Naive thymus-derived CD4-positive, alpha-beta T cell (primary cell): ENCODE data around the gene CCDC107. TPM values are rescaled to one million over a fixed set of nuclear protein-coding genes. Genes with fewer than 3 reads are reported as not detected.

Experiments
- ATAC-seq: fragments of 150-1000 bp; cut with Tn5 transposase; 2 replicates; pipeline ENCODE4 v1.10.0; 2021; ENCODE audit warnings: mild to moderate bottlenecking, moderate library complexity
- CTCF ChIA-PET: fragments of 350-600 bp; sonication (Branson Sonifier 250); formaldehyde crosslinking; loops from one replicate; lab custom pipeline; 2021; ENCODE audit warnings: antibody characterized with exemption; lab: Charles Lee
- POLR2A ChIA-PET: fragments of 350-600 bp; sonication (Branson Sonifier 250); formaldehyde crosslinking; loops from one replicate; lab custom pipeline; 2021; ENCODE audit warnings: antibody characterized with exemption, inconsistent platforms; lab: Charles Lee
- DNase-seq, 9 donors: peaks; one replicate each; pipeline versions ENCODE4 v3.0.0 to v3.0.0-alpha.2; 2020 to 2022; ENCODE audit warnings: mixed read lengths in 1 of 9
- H3K27ac ChIP-seq: one replicate; pipeline ENCODE4 v1.7.0; 2013; ENCODE audit warnings: mild to moderate bottlenecking, low read depth, low read length, moderate library complexity
- H3K27me3 ChIP-seq, 2 donors: one replicate each; pipeline ENCODE4 v1.7.0; 2013; ENCODE audit warnings: low read length in 2 of 2, mild to moderate bottlenecking in 2 of 2, moderate library complexity in 2 of 2; ENCODE audit not compliant: control insufficient read depth in 2 of 2, insufficient read depth in 2 of 2
- H3K36me3 ChIP-seq, 3 experiments: 1 replicate in 2 of 3; 2 replicates in 1 of 3; pipeline ENCODE4 v1.7.0; 2013; ENCODE audit warnings: low read length in 3 of 3, mild to moderate bottlenecking in 3 of 3, moderate library complexity in 1 of 3; ENCODE audit not compliant: insufficient read depth in 3 of 3, control insufficient read depth in 2 of 3
- H3K4me1 ChIP-seq, 2 donors: one replicate each; pipeline ENCODE4 v1.7.0; 2013; ENCODE audit warnings: low read length in 2 of 2, mild to moderate bottlenecking in 2 of 2, moderate library complexity in 1 of 2; ENCODE audit not compliant: control insufficient read depth in 2 of 2, insufficient read depth in 2 of 2
- H3K4me3 ChIP-seq: 2 replicates; pipeline ENCODE4 v1.7.0; 2013; ENCODE audit warnings: mild to moderate bottlenecking, low read length
- H3K9me3 ChIP-seq, 3 experiments: 1 replicate in 2 of 3; 2 replicates in 1 of 3; pipeline ENCODE4 v1.7.0; 2013; ENCODE audit warnings: low read length in 3 of 3; ENCODE audit not compliant: control insufficient read depth in 2 of 3
- H3K27ac Mint-ChIP-seq, 9 donors: one replicate each; pipeline ENCODE4 v1.8.0; 2020 to 2022; ENCODE audit warnings: mixed read lengths in 9 of 9, mild to moderate bottlenecking in 8 of 9, moderate library complexity in 5 of 9, inconsistent platforms in 2 of 9
- H3K27me3 Mint-ChIP-seq, 5 donors: one replicate each; pipeline ENCODE4 v1.8.0; 2021 to 2022; ENCODE audit warnings: mixed read lengths in 5 of 5, mild to moderate bottlenecking in 1 of 5
- H3K36me3 Mint-ChIP-seq, 5 donors: one replicate each; pipeline ENCODE4 v1.8.0; 2020 to 2022; ENCODE audit warnings: mixed read lengths in 5 of 5, mild to moderate bottlenecking in 3 of 5, inconsistent platforms in 1 of 5
- H3K4me1 Mint-ChIP-seq, 7 donors: one replicate each; pipeline ENCODE4 v1.8.0; 2020 to 2022; ENCODE audit warnings: mixed read lengths in 7 of 7, mild to moderate bottlenecking in 3 of 7, inconsistent platforms in 1 of 7
- H3K4me3 Mint-ChIP-seq, 10 donors: one replicate each; pipeline ENCODE4 v1.8.0; 2020 to 2022; ENCODE audit warnings: mild to moderate bottlenecking in 10 of 10, mixed read lengths in 10 of 10, moderate library complexity in 6 of 10, inconsistent platforms in 2 of 10
- H3K9me3 Mint-ChIP-seq, 11 donors: one replicate each; pipeline ENCODE4 v1.8.0; 2020 to 2022; ENCODE audit warnings: mixed read lengths in 11 of 11, mild to moderate bottlenecking in 4 of 11, inconsistent platforms in 1 of 11, moderate library complexity in 1 of 11
- intact Hi-C, 2 donors: fragments of 100-400 bp; cut with micrococcal nuclease; formaldehyde crosslinking; loops; one replicate each; pipeline ENCODE4 v1.15.1; 2023
- polyA plus RNA-seq, 2 donors: library from polyadenylated mRNA; unstranded; fragments of 300-500 nt; fragmentation: Illumina TruSeq; gene quantifications; one replicate each; pipeline ENCODE4 v1.2.3, GENCODE V29; 2021
- total RNA-seq, 6 experiments: library from RNA in 5 of 6; stranded (reverse) in 5 of 6; gene quantifications; 1 replicate in 5 of 6; 2 replicates in 1 of 6; pipeline ENCODE4 v1.2.3 and lab custom pipeline; 2021 to 2026

The CCDC107 gene
- total and polyA plus RNA-seq, 7 experiments from 2014 or later, result 12.0 to 65.7 (median 17.2) TPM

GRCh38 chr9:35658968-35659220 is 802 bp downstream of the CCDC107 start:
- Mint-ChIP-seq H3K9me3 (peaks cover 0 to 13% (median 0%) of the 10 kb centered on the region in 11 donors), H3K4me3 (peak overlapping the region; percentile 78 to 95 (median 90)), H3K36me3 (peaks cover 0 to 25% (median 16%) of the 10 kb centered on the region in 5 donors), H3K27me3 (peaks cover 0 to 6% (median 0%) of the 10 kb centered on the region in 5 donors), H3K4me1 (peaks cover 52 to 86% (median 81%) of the 10 kb centered on the region in 7 donors), H3K27ac (peak overlapping the region; percentile 88 to 100 (median 98))
- Histone ChIP-seq H3K27ac (peak overlapping the region; percentile 99), H3K4me3 (peak overlapping the region; percentile 94), H3K36me3 (peaks cover 0 to 12% (median 9%) of the 10 kb centered on the region in 3 experiments), H3K4me1 (peaks cover 39 to 49% of the 10 kb centered on the region in 2 donors), H3K27me3 (no peaks in the 10 kb centered on the region), H3K9me3 (no peaks in the 10 kb centered on the region)
- ChIA-PET CTCF (interaction anchor here (0.8 to 10.2 kb wide), 14 partner anchors 10 to 117 kb away, joined by 3 to 107 read pairs (median 7); partner anchors contain the start of genes CD72, CREB3, SIT1 and TESK1), POLR2A (interaction anchor here (1.0 to 11.8 kb wide), 11 partner anchors 11 to 586 kb away, joined by 3 to 264 read pairs (median 6); partner anchors contain the start of genes CREB3, GBA2, RGP1 and SIT1)
- ATAC-seq (no peak), DNase-seq (no peak)
- intact Hi-C loops, result loop anchor here (1.0 to 5.0 kb wide), 13 partner anchors 13 to 547 kb away; partner anchors contain the start of genes CREB3 (in 1 of the 2), GBA2 (in 1 of the 2), HINT2 (in 1 of the 2) and RGP1 (in 1 of the 2)

DNA sequence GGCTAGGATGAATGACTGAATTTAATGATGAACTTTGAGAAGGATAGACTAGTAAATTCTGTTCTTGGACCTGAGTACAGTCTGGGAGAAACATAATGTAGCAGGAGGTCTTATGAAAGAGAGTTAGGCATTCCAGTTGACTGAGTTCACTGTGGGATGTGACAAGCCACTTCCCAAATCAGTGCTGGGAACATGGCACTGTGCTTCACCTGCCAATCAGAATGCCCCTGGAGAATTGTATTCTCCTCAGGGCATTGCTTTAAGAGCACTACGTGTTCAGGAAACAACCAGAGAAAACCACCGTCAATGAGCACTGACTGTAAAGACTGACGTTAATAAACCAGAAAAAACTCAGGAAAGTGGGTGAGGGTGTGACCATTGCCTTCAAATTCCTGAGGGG is 1.2 kb downstream of the CCDC107 start:
- Mint-ChIP-seq H3K27ac (peak overlapping the region; percentile 88 to 100 (median 98)), H3K4me1 (peaks cover 52 to 86% (median 82%) of the 10 kb centered on the region in 7 donors), H3K4me3 (peak overlapping the region; percentile 78 to 95 (median 90)), H3K9me3 (peaks cover 0 to 13% (median 0%) of the 10 kb centered on the region in 11 donors), H3K27me3 (peaks cover 0 to 6% (median 0%) of the 10 kb centered on the region in 5 donors), H3K36me3 (peaks cover 0 to 25% (median 16%) of the 10 kb centered on the region in 5 donors)
- peaks cover 0 to 12% (median 9%) of the 10 kb centered on the region in 3 experiments for H3K36me3 ChIP-seq
- no peaks in the 10 kb centered on the region for H3K27me3 ChIP-seq
- H3K4me3 ChIP-seq, result peak overlapping the region; percentile 94
- ATAC-seq (no peak), DNase-seq (no peak)
- intact Hi-C loops, result loop anchor here in 1 of 2 donors (2.0 to 5.0 kb wide), 2 partner anchors 37 to 547 kb away; no protein-coding TSS in a partner anchor
- peaks cover 39 to 49% of the 10 kb centered on the region in 2 donors for H3K4me1 ChIP-seq
- POLR2A ChIA-PET, result interaction anchor here (1.0 to 11.8 kb wide), 8 partner anchors 12 to 76 kb away, joined by 3 to 264 read pairs (median 9); partner anchors contain the start of genes CREB3, SIT1, TLN1 and TPM2
- CTCF ChIA-PET, result interaction anchor here (0.8 to 10.2 kb wide), 11 partner anchors 10 to 97 kb away, joined by 3 to 107 read pairs (median 15); partner anchors contain the start of genes CD72, CREB3, SIT1 and TESK1
- H3K9me3 ChIP-seq, result no peaks in the 10 kb centered on the region
- H3K27ac ChIP-seq, result peak overlapping the region; percentile 99

DNA sequence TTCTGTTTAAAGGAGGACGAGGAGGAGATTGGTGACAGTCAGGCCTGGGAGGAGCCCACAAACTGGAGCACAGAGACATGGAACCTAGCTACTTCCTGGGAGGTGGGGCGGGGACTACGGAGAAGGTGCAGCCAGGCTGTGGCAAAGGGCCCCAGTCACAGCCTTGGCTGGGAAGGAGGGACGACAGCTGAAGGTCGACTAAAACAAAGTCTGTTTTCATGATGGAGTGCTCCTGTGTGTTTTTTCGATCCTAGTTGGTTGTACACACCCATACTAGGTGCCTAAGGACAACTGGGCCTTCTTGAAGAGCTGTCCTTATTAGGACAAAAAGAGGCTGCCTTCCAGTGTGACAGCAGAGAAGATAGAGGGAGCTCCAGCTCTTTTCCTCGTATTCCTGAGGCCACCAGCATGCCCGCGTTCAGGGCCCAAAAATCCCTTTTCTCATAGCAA is 2.9 kb downstream of the CCDC107 start:
- ChIA-PET POLR2A (interaction anchor here (0.6 to 11.8 kb wide), 10 partner anchors 10 to 88 kb away, joined by 3 to 264 read pairs (median 4); partner anchors contain the start of genes CREB3, GBA2, RGP1 and SIT1), CTCF (interaction anchor here (1.1 to 10.2 kb wide), 10 partner anchors 14 to 166 kb away, joined by 3 to 107 read pairs (median 6); partner anchors contain the start of genes CD72, CREB3, SIT1 and TESK1)
- DNase-seq, result no peak

DNA sequence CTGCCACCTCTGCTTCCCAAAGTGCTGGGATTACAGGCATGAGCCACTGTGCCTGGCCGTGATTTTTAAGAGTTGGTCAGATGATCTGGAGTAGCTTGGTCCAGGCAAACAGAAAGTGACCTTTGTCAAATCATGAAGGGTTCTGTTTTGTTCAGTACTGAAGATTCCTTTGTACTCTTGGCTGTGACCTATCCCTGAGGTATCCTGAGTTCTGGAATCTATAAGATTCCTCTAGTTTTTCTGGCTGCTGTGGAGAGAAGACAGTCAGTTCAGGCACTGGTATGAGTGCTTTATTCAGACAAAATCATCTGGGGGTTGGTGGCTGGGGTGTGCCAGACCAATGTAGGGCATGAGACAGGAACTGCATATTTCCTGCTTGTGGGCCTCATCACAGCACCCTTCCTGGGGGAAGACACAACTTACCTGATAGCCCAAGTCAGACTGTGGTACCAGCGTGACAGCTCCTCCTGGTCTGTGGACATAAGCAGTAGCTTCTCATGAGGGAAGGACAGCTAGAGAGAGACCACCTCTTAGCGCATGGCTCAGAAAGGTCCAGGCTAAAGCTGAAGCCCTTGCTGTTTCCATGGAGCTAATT is 3.8 kb downstream of the CCDC107 start:
- Histone ChIP-seq H3K9me3 (no peaks in the 10 kb centered on the region), H3K27me3 (no peaks in the 10 kb centered on the region), H3K36me3 (peaks cover 0 to 12% (median 9%) of the 10 kb centered on the region in 3 experiments), H3K4me3 (peak overlapping the region; percentile 40), H3K27ac (peak overlapping the region; percentile 50), H3K4me1 (peaks cover 39 to 49% of the 10 kb centered on the region in 2 donors)
- Mint-ChIP-seq H3K27ac (peak overlapping the region; percentile 56 to 100 (median 80)), H3K9me3 (peaks cover 0 to 13% (median 0%) of the 10 kb centered on the region in 11 donors), H3K27me3 (peaks cover 0 to 6% (median 0%) of the 10 kb centered on the region in 5 donors), H3K4me1 (peaks cover 52 to 92% (median 86%) of the 10 kb centered on the region in 7 donors), H3K4me3 (peak overlapping the region; percentile 65 to 84 (median 73)), H3K36me3 (peaks cover 0 to 28% (median 16%) of the 10 kb centered on the region in 5 donors)
- ChIA-PET POLR2A (interaction anchor here (0.7 to 11.8 kb wide), 7 partner anchors 9 to 69 kb away, joined by 3 to 264 read pairs (median 4); partner anchors contain the start of gene SIT1), CTCF (interaction anchor here (1.1 to 10.2 kb wide), 6 partner anchors 15 to 67 kb away, joined by 3 to 107 read pairs (median 42); partner anchors contain the start of genes CD72 and SIT1)
- intact Hi-C loops, result no loop called here
- DNase-seq, result peak in 4 of 9 donors; percentile 14 to 38 (median 34)
- no peak for ATAC-seq

More for the DNA sequence above, 2.9 kb downstream of the CCDC107 start:
- Mint-ChIP-seq H3K9me3 (peaks cover 0 to 13% (median 0%) of the 10 kb centered on the region in 11 donors), H3K27ac (peak overlapping the region; percentile 30 to 100 (median 69)), H3K36me3 (peaks cover 0 to 25% (median 16%) of the 10 kb centered on the region in 5 donors), H3K4me3 (peak overlapping the region; percentile 23 to 93 (median 49)), H3K4me1 (peaks cover 57 to 93% (median 87%) of the 10 kb centered on the region in 7 donors), H3K27me3 (peaks cover 0 to 6% (median 0%) of the 10 kb centered on the region in 5 donors)
- intact Hi-C loops, result no loop called here
- peak overlapping the region; percentile 99 for H3K27ac ChIP-seq
- H3K4me1 ChIP-seq, result peaks cover 39 to 49% of the 10 kb centered on the region in 2 donors
- H3K4me3 ChIP-seq, result peak overlapping the region; percentile 21
- H3K36me3 ChIP-seq, result peaks cover 0 to 12% (median 9%) of the 10 kb centered on the region in 3 experiments
- no peaks in the 10 kb centered on the region for H3K27me3 ChIP-seq
- no peak for ATAC-seq
- no peaks in the 10 kb centered on the region for H3K9me3 ChIP-seq

GRCh38 chr9:35662437-35662836 is 4.3 kb downstream of the CCDC107 start:
- H3K4me1 ChIP-seq, result peaks cover 39 to 43% of the 10 kb centered on the region in 2 donors
- no peaks in the 10 kb centered on the region for H3K9me3 ChIP-seq
- intact Hi-C loops, result no loop called here
- CTCF ChIA-PET, result interaction anchor here (1.1 to 10.2 kb wide), 7 partner anchors 13 to 66 kb away, joined by 3 to 107 read pairs (median 7); partner anchors contain the start of genes CD72 and SIT1
- Mint-ChIP-seq H3K4me1 (peaks cover 48 to 86% (median 80%) of the 10 kb centered on the region in 7 donors), H3K27me3 (peaks cover 0 to 6% (median 0%) of the 10 kb centered on the region in 5 donors), H3K4me3 (peak overlapping the region in 9 of 10 donors; percentile 37 to 84 (median 73)), H3K27ac (peak overlapping the region; percentile 49 to 100 (median 80)), H3K36me3 (peaks cover 0 to 28% (median 16%) of the 10 kb centered on the region in 5 donors), H3K9me3 (peaks cover 0 to 11% (median 0%) of the 10 kb centered on the region in 11 donors)
- POLR2A ChIA-PET, result interaction anchor here (0.9 to 11.8 kb wide), 6 partner anchors 9 to 68 kb away, joined by 3 to 264 read pairs (median 4); partner anchors contain the start of gene SIT1
- H3K36me3 ChIP-seq, result peaks cover 0 to 12% (median 9%) of the 10 kb centered on the region in 3 experiments
- H3K4me3 ChIP-seq, result peak overlapping the region; percentile 40
- ATAC-seq (no peak), DNase-seq (no peak)
- H3K27ac ChIP-seq, result peak overlapping the region; percentile 50
- no peaks in the 10 kb centered on the region for H3K27me3 ChIP-seq
